ENCODE results near the gene STXBP1.

STXBP1 gene

DNA sequence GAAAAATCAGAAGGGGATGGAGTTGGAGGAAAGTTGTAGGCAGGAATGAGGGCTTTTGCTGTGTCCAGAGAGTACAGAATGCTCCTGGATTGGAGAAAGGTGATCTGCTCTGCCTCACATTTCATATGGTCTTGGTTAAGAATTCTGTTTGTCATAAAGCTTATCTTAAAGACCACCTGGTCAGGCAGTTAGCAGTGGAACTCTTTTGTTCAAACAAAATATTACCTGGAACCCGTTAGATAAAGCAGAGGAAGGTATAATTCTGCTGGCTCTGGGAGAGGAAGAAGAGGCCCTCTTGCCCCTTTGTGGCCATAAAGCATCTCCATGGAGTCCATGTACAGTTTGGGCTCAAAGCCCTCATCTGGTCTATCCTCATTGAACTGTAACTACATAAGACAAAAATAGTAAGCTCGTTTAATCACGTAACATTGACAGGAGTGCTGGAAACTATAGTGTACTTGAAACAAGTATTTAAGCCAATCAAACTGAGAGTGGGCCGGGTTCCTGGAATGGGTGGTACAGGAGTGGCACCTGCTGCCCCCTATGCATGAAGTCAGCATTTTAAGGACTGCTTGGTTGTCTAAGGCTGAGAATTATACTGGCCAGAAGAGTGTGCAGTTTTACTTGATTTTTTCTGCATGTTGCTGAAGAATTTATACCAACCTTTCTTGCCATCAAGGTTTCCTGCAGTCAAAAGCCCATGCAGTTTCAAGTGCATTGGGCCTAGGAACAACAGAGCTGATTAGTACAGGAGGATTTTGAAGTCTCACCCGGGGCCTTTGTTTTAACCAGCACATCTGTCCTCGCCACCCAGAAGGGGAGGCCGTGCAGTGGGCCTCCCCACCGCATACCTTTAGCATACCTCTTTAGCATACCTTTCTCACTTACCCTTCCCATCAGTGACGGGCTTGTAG, 39.9 kb downstream of the STXBP1 start:
- Histone ChIP-seq H3K9me3 (ENCODE audit: low read depth, low read length) (no peaks in the 10 kb centered on the region), H3K4me3 (no peak overlapping the region), H3K27ac (no peak overlapping the region), H3K9ac (ENCODE audit: insufficient read length) (no peak overlapping the region), H3K36me3 (ENCODE audit: insufficient read depth, low read length) (no peaks in the 10 kb centered on the region)
- no peak for DNase-seq (ENCODE audit: low read depth, low spot score)
- TF ChIP-seq EZH2 (IDR thresholded peaks at IDR 0.05) (no peak), FOXP2 (optimal IDR thresholded peaks at IDR 0.05; ENCODE audit: control extremely low read depth, extremely low read length, insufficient read depth) (no peak), POLR2AphosphoS5 (IDR thresholded peaks at IDR 0.05; ENCODE audit: borderline replicate concordance, low read depth, low read length) (no peak)

DNA sequence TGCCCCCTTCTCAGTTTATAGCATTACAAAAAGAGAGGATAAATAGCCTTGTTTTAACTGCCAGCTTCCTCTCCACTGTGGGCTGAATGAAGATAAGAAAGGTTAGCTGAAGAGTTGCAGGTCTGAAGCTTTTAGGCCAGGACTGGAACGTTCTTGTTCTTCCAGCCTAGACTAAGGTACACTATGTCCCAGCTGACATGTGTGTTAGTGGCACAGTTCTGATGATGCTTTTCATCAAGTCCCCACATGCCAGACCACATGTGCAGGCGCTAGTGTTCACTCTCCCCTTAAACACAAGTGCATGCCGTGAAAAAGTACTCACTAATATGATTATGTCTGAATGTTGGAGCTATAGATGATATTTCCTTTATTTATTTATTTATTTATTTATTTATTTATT, 40.7 kb downstream of the STXBP1 start:
- DNase-seq (ENCODE audit: low read depth, low spot score) = no peak
- H3K36me3 ChIP-seq (ENCODE audit: insufficient read depth, low read length) = no peaks in the 10 kb centered on the region
- H3K4me3 ChIP-seq = no peak overlapping the region
- TF ChIP-seq POLR2AphosphoS5 (IDR thresholded peaks at IDR 0.05; ENCODE audit: borderline replicate concordance, low read depth, low read length) = no peak
- no peak for TF ChIP-seq EZH2 (IDR thresholded peaks at IDR 0.05)
- no peak for TF ChIP-seq FOXP2 (optimal IDR thresholded peaks at IDR 0.05; ENCODE audit: control extremely low read depth, extremely low read length, insufficient read depth)
- H3K9ac ChIP-seq (ENCODE audit: insufficient read length) = no peak overlapping the region
- H3K27ac ChIP-seq = no peak overlapping the region
- H3K9me3 ChIP-seq (ENCODE audit: low read depth, low read length) = no peaks in the 10 kb centered on the region

DNA sequence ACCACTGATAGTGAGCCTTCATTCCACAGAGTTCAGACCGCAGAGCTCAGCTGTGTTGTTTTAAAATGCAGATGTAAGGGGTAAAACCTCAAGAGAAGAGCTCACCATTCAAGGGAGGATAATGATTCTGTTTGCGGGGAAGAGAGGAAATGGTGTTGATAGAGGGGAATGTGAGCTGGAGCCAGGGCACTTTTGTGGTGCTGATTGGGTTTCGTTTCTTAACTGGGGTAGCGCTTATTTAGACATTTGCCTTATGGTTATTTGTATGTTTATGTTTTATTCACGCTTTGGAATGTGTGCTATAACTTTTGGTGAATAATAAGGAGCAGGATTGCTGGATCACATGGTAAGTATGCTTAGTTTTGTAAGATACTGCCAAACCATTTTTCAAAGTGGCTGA, 42.5 kb downstream of the STXBP1 start:
- TF ChIP-seq POLR2AphosphoS5 (IDR thresholded peaks at IDR 0.05; ENCODE audit: borderline replicate concordance, low read depth, low read length) (no peak), FOXP2 (optimal IDR thresholded peaks at IDR 0.05; ENCODE audit: control extremely low read depth, extremely low read length, insufficient read depth) (no peak), EZH2 (IDR thresholded peaks at IDR 0.05) (no peak)
- Histone ChIP-seq H3K9me3 (ENCODE audit: low read depth, low read length) (no peaks in the 10 kb centered on the region), H3K9ac (ENCODE audit: insufficient read length) (no peak overlapping the region), H3K36me3 (ENCODE audit: insufficient read depth, low read length) (no peaks in the 10 kb centered on the region), H3K27ac (no peak overlapping the region), H3K4me3 (peak overlapping the region; percentile 21; the same call in 1 of the 2 replicates)
- DNase-seq (ENCODE audit: low read depth, low spot score) = no peak

DNA sequence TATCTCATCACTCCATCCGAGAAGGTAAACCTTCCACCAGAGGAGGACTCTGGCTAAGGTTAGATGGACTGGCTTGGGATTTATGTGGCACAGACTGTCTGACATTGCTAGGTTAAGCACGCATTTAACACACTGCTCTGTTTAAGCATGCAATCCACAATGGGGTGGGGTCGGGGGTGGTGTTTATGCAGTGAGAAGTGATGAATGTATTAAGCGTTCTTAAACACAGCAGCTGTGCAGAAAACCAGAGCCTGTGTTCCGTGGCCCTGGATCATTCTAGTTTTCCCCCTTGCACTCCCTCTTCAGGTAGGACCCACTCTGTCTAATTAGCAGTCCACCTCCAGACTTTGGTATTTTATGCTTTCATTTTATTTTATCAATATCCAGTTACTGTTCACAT, 46.4 kb downstream of the STXBP1 start:
- Histone ChIP-seq H3K9me3 (ENCODE audit: low read depth, low read length) (no peaks in the 10 kb centered on the region), H3K9ac (ENCODE audit: insufficient read length) (no peak overlapping the region), H3K4me3 (no peak overlapping the region), H3K27ac (no peak overlapping the region), H3K36me3 (ENCODE audit: insufficient read depth, low read length) (no peaks in the 10 kb centered on the region)
- TF ChIP-seq FOXP2 (optimal IDR thresholded peaks at IDR 0.05; ENCODE audit: control extremely low read depth, extremely low read length, insufficient read depth) (no peak), EZH2 (IDR thresholded peaks at IDR 0.05) (no peak), POLR2AphosphoS5 (IDR thresholded peaks at IDR 0.05; ENCODE audit: borderline replicate concordance, low read depth, low read length) (no peak)
- no peak for DNase-seq (ENCODE audit: low read depth, low spot score)

DNA sequence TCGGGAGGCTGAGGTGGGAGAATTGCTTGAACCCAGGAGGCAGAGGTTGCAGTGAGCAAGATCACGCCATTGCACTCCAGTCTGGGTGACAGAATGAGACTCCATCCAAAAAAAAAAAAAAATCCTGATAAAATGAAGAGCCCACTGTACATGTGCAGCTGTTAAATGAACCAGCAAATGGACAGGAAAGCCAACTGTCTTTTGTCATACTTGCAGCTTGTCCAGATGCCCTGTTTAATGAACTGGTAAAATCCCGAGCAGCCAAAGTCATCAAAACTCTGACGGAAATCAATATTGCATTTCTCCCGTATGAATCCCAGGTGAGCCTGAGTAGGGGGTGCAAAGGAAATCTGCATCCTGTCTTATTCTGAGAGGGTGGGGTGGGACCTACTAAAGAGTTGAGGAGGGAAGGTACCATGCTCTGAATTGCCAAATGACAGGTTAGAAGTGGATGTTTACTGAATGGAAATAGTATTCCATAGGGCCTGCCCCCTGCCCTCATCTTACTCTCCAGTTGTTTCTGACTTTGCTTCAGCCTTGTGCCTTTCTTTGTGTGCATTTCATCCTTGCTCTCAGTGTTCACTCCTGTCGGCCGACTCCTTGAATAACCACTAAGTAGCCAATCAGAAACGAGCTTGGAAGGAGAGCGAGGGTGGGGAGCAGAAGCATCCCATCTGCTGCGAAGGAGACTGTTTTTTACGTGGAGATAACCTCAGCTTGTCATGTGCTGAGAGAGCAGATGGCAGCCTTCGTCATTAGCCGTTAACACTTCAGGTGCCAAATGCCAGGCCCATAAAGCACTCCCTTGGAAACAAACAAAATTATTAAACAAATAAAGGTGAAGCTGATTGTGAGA, 49.0 kb downstream of the STXBP1 start:
- Histone ChIP-seq H3K36me3 (ENCODE audit: insufficient read depth, low read length) (no peaks in the 10 kb centered on the region), H3K9me3 (ENCODE audit: low read depth, low read length) (no peaks in the 10 kb centered on the region), H3K27ac (no peak overlapping the region), H3K9ac (ENCODE audit: insufficient read length) (no peak overlapping the region), H3K4me3 (no peak overlapping the region)
- TF ChIP-seq FOXP2 (optimal IDR thresholded peaks at IDR 0.05; ENCODE audit: control extremely low read depth, extremely low read length, insufficient read depth) = no peak
- no peak for DNase-seq (ENCODE audit: low read depth, low spot score)

DNA sequence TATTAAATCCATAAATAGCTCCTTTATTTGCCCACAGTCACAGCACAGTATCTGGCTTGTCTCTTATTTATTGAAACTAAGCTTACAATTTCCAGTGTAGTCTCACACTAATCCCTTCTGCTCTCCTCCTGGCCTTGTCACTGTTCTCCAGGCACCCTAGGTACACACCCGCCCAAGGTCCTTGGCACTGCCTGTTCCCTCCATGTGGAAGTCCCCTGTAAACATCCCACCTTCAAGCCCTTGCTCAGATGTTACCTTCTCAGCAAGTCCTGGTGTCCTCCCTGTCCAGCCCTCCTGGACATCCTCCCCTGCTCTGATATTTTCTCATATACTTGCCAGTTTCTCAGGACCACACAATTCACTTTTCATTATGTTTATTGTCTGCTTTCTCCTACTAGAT, 50.5 kb downstream of the STXBP1 start:
- H3K9ac ChIP-seq (ENCODE audit: insufficient read length) = no peak overlapping the region
- TF ChIP-seq POLR2AphosphoS5 (IDR thresholded peaks at IDR 0.05; ENCODE audit: borderline replicate concordance, low read depth, low read length) (no peak), FOXP2 (optimal IDR thresholded peaks at IDR 0.05; ENCODE audit: control extremely low read depth, extremely low read length, insufficient read depth) (no peak), EZH2 (IDR thresholded peaks at IDR 0.05) (no peak)
- H3K27ac ChIP-seq = no peak overlapping the region
- no peaks in the 10 kb centered on the region for H3K9me3 ChIP-seq (ENCODE audit: low read depth, low read length)
- no peaks in the 10 kb centered on the region for H3K36me3 ChIP-seq (ENCODE audit: insufficient read depth, low read length)
- no peak overlapping the region for H3K4me3 ChIP-seq
- no peak for DNase-seq (ENCODE audit: low read depth, low spot score)

DNA sequence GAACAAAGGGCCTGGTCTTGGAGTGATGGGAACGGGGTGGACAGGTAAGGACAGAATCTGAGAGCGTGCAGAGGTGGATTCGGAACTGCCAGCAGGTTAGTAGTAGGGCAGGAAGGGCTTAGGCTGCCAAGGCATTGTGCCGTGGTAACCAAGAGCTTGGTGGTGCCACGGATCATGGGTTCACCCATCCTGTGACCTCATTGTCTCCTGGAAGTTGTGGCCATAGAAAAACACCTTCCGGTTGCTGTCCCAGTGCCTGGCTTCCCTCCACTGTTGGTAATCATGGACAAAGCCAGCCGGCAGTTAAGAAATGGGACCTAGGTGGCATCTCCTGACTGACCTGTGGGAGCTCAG, 52.2 kb downstream of the STXBP1 start:
- H3K9ac ChIP-seq (ENCODE audit: insufficient read length) = no peak overlapping the region
- TF ChIP-seq FOXP2 (optimal IDR thresholded peaks at IDR 0.05; ENCODE audit: control extremely low read depth, extremely low read length, insufficient read depth) (no peak), EZH2 (IDR thresholded peaks at IDR 0.05) (no peak), POLR2AphosphoS5 (IDR thresholded peaks at IDR 0.05; ENCODE audit: borderline replicate concordance, low read depth, low read length) (no peak)
- no peaks in the 10 kb centered on the region for H3K36me3 ChIP-seq (ENCODE audit: insufficient read depth, low read length)
- H3K9me3 ChIP-seq (ENCODE audit: low read depth, low read length) = no peaks in the 10 kb centered on the region
- DNase-seq (ENCODE audit: low read depth, low spot score) = no peak
- no peak overlapping the region for H3K27ac ChIP-seq
- H3K4me3 ChIP-seq = no peak overlapping the region

DNA sequence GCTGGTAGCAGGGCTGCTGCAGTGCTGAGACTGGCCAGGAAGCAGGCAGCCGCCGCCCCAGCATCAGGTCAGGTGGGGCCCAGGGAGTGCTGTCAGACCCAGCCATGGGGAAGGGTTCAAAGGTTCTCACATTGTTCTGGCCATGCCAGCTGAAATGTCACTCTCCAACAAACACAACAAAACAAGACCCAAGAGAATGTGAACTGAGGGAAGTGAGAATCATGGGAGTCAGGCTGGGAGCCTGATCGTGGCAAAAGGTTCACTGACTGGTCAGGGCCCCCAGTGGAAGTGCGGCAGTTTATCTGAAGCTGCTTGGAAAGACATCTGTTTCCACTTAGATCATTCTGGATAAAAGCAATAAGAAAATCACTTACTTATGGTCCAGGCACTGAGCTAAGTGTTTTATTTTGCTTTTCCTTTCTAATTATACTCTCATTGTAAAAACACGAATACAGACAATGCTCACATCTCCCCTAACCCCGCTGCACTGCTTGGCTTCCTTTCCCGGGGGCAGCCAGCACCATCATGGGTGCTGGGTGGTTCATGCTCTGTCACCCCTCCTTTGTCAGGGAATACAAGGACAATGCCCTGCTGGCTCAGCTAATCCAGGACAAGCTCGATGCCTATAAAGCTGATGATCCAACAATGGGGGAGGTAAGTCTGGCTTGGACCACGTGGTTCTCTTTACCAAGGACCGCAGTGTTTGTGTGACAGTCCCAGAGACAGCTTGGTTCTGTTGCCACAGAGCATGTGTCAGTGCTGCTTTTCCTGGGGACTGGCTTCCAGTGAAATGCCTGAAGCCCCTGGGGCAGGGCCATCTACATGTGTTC, 52.8 kb downstream of the STXBP1 start:
- Histone ChIP-seq H3K9ac (ENCODE audit: insufficient read length) (no peak overlapping the region), H3K4me3 (0 out of 2 replicates have a peak overlapping the region, but pooled peaks have one; percentile 3), H3K36me3 (ENCODE audit: insufficient read depth, low read length) (no peaks in the 10 kb centered on the region), H3K9me3 (ENCODE audit: low read depth, low read length) (no peaks in the 10 kb centered on the region), H3K27ac (no peak overlapping the region)
- DNase-seq (ENCODE audit: low read depth, low spot score) = no peak
- peak; percentile 27 for TF ChIP-seq FOXP2 (optimal IDR thresholded peaks at IDR 0.05; ENCODE audit: control extremely low read depth, extremely low read length, insufficient read depth)
- TF ChIP-seq POLR2AphosphoS5 (IDR thresholded peaks at IDR 0.05; ENCODE audit: borderline replicate concordance, low read depth, low read length) = no peak
- TF ChIP-seq EZH2 (IDR thresholded peaks at IDR 0.05) = no peak
